Breast epithelium (tissue), 3 donors: Measurements from ENCODE around the gene NFASC.

Experiments used
- POLR2A ChIP-seq: fragments of 450-650 bp; IDR thresholded peaks from one replicate; pipeline ENCODE4 v1.6.1; 2016; ENCODE audit warnings: antibody characterized with exemption, mild to moderate bottlenecking, moderate library complexity
- TF ChIP-seq, protein P1 (sequence below), 3 donors: fragments of 450-650 bp; IDR thresholded peaks; one replicate each; pipeline ENCODE4 v1.5.1; 2016 to 2017; ENCODE audit warnings: antibody characterized with exemption in 3 of 3, mild to moderate bottlenecking in 3 of 3, moderate library complexity in 3 of 3

DNA sequence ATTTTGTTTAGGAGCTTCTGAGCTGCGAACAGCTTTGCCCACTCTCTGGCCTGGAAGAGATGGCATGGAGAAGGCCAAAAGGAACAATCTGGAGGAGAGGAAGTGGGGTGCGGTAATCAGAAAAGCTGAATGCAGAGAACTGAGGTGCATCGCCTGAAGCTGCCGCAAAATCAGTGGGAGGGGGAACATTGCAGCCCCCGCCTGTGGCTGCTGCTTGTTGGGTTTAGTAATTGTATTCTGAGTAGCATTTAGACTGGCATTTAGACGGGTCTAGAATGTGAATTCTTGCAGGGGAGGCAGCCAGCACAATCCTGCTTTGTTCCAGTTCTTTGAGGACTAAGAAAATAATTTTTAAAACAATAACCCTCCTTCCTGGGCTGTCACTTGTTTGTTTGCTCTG is 25.4 kb downstream of the NFASC start:
- TF ChIP-seq, protein P1, sequence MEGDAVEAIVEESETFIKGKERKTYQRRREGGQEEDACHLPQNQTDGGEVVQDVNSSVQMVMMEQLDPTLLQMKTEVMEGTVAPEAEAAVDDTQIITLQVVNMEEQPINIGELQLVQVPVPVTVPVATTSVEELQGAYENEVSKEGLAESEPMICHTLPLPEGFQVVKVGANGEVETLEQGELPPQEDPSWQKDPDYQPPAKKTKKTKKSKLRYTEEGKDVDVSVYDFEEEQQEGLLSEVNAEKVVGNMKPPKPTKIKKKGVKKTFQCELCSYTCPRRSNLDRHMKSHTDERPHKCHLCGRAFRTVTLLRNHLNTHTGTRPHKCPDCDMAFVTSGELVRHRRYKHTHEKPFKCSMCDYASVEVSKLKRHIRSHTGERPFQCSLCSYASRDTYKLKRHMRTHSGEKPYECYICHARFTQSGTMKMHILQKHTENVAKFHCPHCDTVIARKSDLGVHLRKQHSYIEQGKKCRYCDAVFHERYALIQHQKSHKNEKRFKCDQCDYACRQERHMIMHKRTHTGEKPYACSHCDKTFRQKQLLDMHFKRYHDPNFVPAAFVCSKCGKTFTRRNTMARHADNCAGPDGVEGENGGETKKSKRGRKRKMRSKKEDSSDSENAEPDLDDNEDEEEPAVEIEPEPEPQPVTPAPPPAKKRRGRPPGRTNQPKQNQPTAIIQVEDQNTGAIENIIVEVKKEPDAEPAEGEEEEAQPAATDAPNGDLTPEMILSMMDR (IDR thresholded peaks at IDR 0.05), result no peak
- no peak for TF ChIP-seq POLR2A
